Gastrocnemius medialis (tissue), 4 donors: ENCODE data around the gene PLK1.

Experiments
- POLR2A ChIP-seq, 2 donors: fragments of 450-650 bp; IDR thresholded peaks; one replicate each; pipeline ENCODE4 v1.6.1; 2017; ENCODE audit warnings: antibody characterized with exemption in 2 of 2, mild to moderate bottlenecking in 2 of 2, moderate library complexity in 2 of 2
- TF ChIP-seq, protein P1 (sequence below), 5 experiments: fragments of 450-650 bp in 3 of 5; fragments of 200-600 bp in 2 of 5; sonication (generic) in 2 of 5; IDR thresholded peaks in 4 of 5; conservative IDR thresholded peaks in 1 of 5; 1 replicate in 4 of 5; 2 replicates in 1 of 5; pipeline ENCODE4 v1.5.1; 2016 to 2019; ENCODE audit warnings: antibody characterized with exemption in 5 of 5, mild to moderate bottlenecking in 3 of 5, moderate library complexity in 3 of 5

GRCh38 chr16:23702951-23703350 is 24.3 kb downstream of the PLK1 start:
- TF ChIP-seq, protein P1, sequence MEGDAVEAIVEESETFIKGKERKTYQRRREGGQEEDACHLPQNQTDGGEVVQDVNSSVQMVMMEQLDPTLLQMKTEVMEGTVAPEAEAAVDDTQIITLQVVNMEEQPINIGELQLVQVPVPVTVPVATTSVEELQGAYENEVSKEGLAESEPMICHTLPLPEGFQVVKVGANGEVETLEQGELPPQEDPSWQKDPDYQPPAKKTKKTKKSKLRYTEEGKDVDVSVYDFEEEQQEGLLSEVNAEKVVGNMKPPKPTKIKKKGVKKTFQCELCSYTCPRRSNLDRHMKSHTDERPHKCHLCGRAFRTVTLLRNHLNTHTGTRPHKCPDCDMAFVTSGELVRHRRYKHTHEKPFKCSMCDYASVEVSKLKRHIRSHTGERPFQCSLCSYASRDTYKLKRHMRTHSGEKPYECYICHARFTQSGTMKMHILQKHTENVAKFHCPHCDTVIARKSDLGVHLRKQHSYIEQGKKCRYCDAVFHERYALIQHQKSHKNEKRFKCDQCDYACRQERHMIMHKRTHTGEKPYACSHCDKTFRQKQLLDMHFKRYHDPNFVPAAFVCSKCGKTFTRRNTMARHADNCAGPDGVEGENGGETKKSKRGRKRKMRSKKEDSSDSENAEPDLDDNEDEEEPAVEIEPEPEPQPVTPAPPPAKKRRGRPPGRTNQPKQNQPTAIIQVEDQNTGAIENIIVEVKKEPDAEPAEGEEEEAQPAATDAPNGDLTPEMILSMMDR (IDR thresholded peaks at IDR 0.05 in 4 of 5, conservative IDR thresholded peaks at IDR 0.05 in 1 of 5) = no peak
- TF ChIP-seq POLR2A (IDR thresholded peaks at IDR 0.05) = no peak
